ENCODE measurements around the gene TLK2. TPM values are rescaled to one million over a fixed set of nuclear protein-coding genes. Genes with fewer than 3 reads are reported as not detected.
"Not testable (repeated sequence)": the region's sequence is repeated elsewhere in the genome, so short reads cannot be mapped to it uniquely, and the experiment has no call there.

TLK2 gene
- total and polyA plus RNA-seq, 2 experiments from 2014 or later: 19.6 to 56.1 TPM

DNA sequence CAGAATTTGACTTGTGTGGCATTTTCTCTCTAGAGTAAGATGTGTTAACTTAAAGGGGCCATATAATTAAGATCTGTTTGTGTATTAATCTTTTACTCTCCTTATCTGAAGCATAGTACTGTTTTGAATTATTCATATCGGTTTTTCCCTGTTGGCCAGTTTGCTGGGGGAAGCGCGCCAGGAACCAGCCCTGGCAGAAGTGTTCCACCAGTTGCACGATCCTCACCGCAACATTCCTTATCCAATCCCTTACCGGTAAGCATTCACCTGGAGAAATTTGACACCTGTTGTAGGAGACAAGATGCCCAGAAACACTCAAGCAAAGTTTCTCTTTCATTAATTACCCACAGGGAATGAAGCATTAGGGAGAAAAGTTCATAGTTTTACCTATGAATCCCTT lies 45.5 kb downstream of the TLK2 start:
- peak; percentile 50 for ATAC-seq
- not testable (repeated sequence) for H3K9me3 Mint-ChIP-seq; H3K9me2 ChIP-seq (ENCODE audit: insufficient read depth); H4K20me1 ChIP-seq (replicated peaks; ENCODE audit: insufficient read depth); H3K36me3 ChIP-seq (ENCODE audit: insufficient read depth); H3K79me2 ChIP-seq (replicated peaks; ENCODE audit: insufficient read depth); H3K4me2 ChIP-seq; H3F3A ChIP-seq (replicated peaks; ENCODE audit: low read depth); DNase-seq (ENCODE audit: low spot score); H3K27me3 Mint-ChIP-seq (ENCODE audit: insufficient read depth, low read depth, poor library complexity); H3K27me3 ChIP-seq (ENCODE audit: insufficient read depth); H2AFZ ChIP-seq; H3K4me1 Mint-ChIP-seq; H3K4me3 Mint-ChIP-seq; H3K4me1 ChIP-seq (ENCODE audit: insufficient read depth); H3K27ac ChIP-seq (ENCODE audit: low read depth); H3K4me3 ChIP-seq; H3K27ac Mint-ChIP-seq
- peaks cover 21% of the 10 kb centered on the region for H3K36me3 Mint-ChIP-seq (ENCODE audit: low read depth)

DNA sequence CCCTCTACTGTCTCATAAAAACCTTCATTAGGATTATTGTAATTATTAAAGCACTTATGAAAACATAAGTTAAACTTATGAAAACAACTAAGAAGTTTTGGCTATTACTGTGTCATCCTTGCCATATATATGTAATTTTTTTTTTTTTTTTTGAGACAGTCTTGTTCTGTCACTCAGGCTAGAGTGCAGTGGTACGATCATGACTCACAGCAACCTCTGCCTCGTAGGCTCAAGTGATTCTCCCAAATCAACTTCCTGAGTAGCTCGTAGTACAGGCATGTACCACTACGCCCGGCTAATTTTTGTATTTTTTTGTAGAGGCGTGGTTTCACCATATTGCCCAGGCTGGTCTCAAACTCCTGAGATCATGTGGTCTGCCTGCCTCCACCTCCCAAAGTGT lies 46.7 kb downstream of the TLK2 start:
- not testable (repeated sequence) for ATAC-seq; H3K9me2 ChIP-seq (ENCODE audit: insufficient read depth); H3K27me3 Mint-ChIP-seq (ENCODE audit: insufficient read depth, low read depth, poor library complexity); H2AFZ ChIP-seq; H4K20me1 ChIP-seq (replicated peaks; ENCODE audit: insufficient read depth); H3K4me3 Mint-ChIP-seq; H3K27ac ChIP-seq (ENCODE audit: low read depth); H3K4me1 ChIP-seq (ENCODE audit: insufficient read depth); H3K4me1 Mint-ChIP-seq; H3K9me3 Mint-ChIP-seq; H3K27ac Mint-ChIP-seq; H3F3A ChIP-seq (replicated peaks; ENCODE audit: low read depth); H3K27me3 ChIP-seq (ENCODE audit: insufficient read depth); H3K4me3 ChIP-seq; H3K4me2 ChIP-seq; H3K36me3 ChIP-seq (ENCODE audit: insufficient read depth); H3K79me2 ChIP-seq (replicated peaks; ENCODE audit: insufficient read depth); DNase-seq (ENCODE audit: low spot score)
- H3K36me3 Mint-ChIP-seq (ENCODE audit: low read depth): peaks cover 21% of the 10 kb centered on the region

DNA sequence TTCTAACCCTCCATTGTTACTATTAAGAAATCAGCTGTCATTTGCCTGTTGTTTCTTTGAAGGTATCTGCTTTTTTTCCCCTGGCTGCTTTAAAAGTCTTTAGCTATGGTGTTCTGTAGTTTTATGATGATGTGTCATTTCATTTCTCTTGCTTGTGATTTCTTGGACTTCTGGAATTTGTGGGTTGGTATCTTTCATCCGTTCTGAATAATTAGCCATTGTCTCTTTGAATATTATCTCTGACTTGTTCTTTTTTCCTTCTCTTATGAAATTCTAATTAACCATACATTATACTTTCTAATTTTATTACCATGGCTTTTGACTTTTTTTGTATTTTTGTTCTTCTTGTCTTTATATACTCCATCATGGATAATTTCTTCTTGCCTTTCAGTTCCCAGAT lies 52.3 kb downstream of the TLK2 start:
- not testable (repeated sequence) for H3K27me3 Mint-ChIP-seq (ENCODE audit: insufficient read depth, low read depth, poor library complexity); H3F3A ChIP-seq (replicated peaks; ENCODE audit: low read depth); H3K79me2 ChIP-seq (replicated peaks; ENCODE audit: insufficient read depth); H3K27me3 ChIP-seq (ENCODE audit: insufficient read depth); H4K20me1 ChIP-seq (replicated peaks; ENCODE audit: insufficient read depth); H3K27ac ChIP-seq (ENCODE audit: low read depth); H2AFZ ChIP-seq; ATAC-seq; H3K36me3 Mint-ChIP-seq (ENCODE audit: low read depth); H3K36me3 ChIP-seq (ENCODE audit: insufficient read depth); H3K27ac Mint-ChIP-seq; H3K4me1 ChIP-seq (ENCODE audit: insufficient read depth); H3K4me3 Mint-ChIP-seq; H3K9me3 Mint-ChIP-seq; H3K4me2 ChIP-seq; H3K4me3 ChIP-seq; DNase-seq (ENCODE audit: low spot score); H3K9me2 ChIP-seq (ENCODE audit: insufficient read depth)
- H3K4me1 Mint-ChIP-seq: peaks cover 18% of the 10 kb centered on the region

DNA sequence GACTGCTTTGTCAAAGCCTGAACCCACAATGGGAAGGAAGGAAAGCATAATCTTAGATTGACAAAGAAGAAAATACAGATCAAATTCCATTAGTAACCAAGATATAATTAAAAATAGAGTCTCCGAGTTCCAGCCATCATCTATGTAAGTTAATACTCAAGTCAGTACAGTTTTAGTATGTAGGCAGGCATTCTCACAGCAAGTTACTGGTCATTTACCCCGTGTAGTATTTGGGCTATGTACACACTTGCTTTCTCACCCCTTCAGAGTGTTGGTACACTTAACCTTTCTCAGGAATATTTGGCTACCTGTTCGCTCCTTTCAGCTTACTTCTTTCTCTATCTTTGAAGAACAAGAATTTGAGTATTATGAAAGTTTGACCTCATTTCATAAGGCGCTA lies 57.9 kb downstream of the TLK2 start:
- H3K4me3 ChIP-seq; H3K27me3 Mint-ChIP-seq (ENCODE audit: insufficient read depth, low read depth, poor library complexity); H4K20me1 ChIP-seq (replicated peaks; ENCODE audit: insufficient read depth); H2AFZ ChIP-seq; H3K4me1 ChIP-seq (ENCODE audit: insufficient read depth); H3K27ac ChIP-seq (ENCODE audit: low read depth); H3K4me2 ChIP-seq; ATAC-seq; H3K27me3 ChIP-seq (ENCODE audit: insufficient read depth); H3K9me2 ChIP-seq (ENCODE audit: insufficient read depth); H3K4me3 Mint-ChIP-seq; H3F3A ChIP-seq (replicated peaks; ENCODE audit: low read depth); H3K27ac Mint-ChIP-seq; H3K36me3 ChIP-seq (ENCODE audit: insufficient read depth); DNase-seq (ENCODE audit: low spot score); H3K9me3 Mint-ChIP-seq: not testable (repeated sequence)
- Mint-ChIP-seq H3K36me3 (ENCODE audit: low read depth) (peaks cover 41% of the 10 kb centered on the region), H3K4me1 (peaks cover 18% of the 10 kb centered on the region)
- H3K79me2 ChIP-seq (replicated peaks; ENCODE audit: insufficient read depth): peaks cover 13% of the 10 kb centered on the region

DNA sequence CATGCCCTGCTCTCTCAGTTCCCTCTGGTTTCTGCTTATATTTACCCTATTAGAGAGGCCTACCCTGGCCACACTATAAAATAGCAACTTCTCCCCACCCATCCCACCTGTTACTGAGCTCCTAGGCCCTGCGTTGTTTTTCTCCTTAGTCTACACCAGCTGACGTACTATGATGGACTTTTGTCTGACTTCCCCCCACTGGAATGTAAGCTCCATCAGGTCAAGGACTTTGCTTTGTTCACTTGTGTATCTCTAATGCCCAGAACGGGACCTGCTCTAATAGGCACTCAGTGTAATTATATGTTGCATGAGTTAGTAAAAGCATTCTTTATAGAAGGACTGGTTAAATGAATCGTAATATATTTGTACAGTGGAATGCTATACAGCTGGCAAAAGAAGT lies 62.4 kb downstream of the TLK2 start:
- not testable (repeated sequence) for H3K36me3 ChIP-seq (ENCODE audit: insufficient read depth); ATAC-seq; H3K4me3 ChIP-seq; H4K20me1 ChIP-seq (replicated peaks; ENCODE audit: insufficient read depth); H3K27ac ChIP-seq (ENCODE audit: low read depth); H3F3A ChIP-seq (replicated peaks; ENCODE audit: low read depth); DNase-seq (ENCODE audit: low spot score); H2AFZ ChIP-seq; H3K9me3 Mint-ChIP-seq; H3K4me2 ChIP-seq; H3K4me3 Mint-ChIP-seq; H3K9me2 ChIP-seq (ENCODE audit: insufficient read depth); H3K27me3 ChIP-seq (ENCODE audit: insufficient read depth); H3K27me3 Mint-ChIP-seq (ENCODE audit: insufficient read depth, low read depth, poor library complexity)
- Histone ChIP-seq H3K4me1 (ENCODE audit: insufficient read depth) (peaks cover 20% of the 10 kb centered on the region), H3K79me2 (replicated peaks; ENCODE audit: insufficient read depth) (peaks cover 33% of the 10 kb centered on the region)
- H3K36me3 Mint-ChIP-seq (ENCODE audit: low read depth): peaks cover 48% of the 10 kb centered on the region
- H3K27ac Mint-ChIP-seq: peak overlapping the region; percentile 29; the same call in 1 of the 2 replicates
- peaks cover 40% of the 10 kb centered on the region for H3K4me1 Mint-ChIP-seq
